Endothelial cell of umbilical vein (primary cell): ENCODE results near the gene TSR1. TPM values are rescaled to one million over a fixed set of nuclear protein-coding genes. Genes with fewer than 3 reads are reported as not detected.

ENCODE experiments used
- BruUV-seq: library from RNA; stranded (reverse); fragments of 400-500 nt; replicated peaks from 2 replicates; lab custom pipeline; 2021; lab: Mats Ljungman, UMichigan
- CTCF ChIA-PET: fragments of 300-600, 350-600 bp; sonication (Branson Sonifier 250); formaldehyde crosslinking; loops from one replicate; lab custom pipeline; 2021; ENCODE audit warnings: antibody characterized with exemption, inconsistent platforms; lab: Charles Lee
- POLR2A ChIA-PET: fragments of 300-600, 350-600 bp; sonication (Branson Sonifier 250); formaldehyde crosslinking; loops from one replicate; lab custom pipeline; 2021; ENCODE audit warnings: antibody characterized with exemption, inconsistent platforms; lab: Charles Lee
- DNase-seq: peaks from one replicate; pipeline ENCODE4 v3.0.0-alpha.2; 2011; ENCODE audit warnings: low read depth, low spot score
- FAIRE-seq: peaks from 2 replicates; lab custom pipeline; 2011; peaks lifted over from hg19 to GRCh38; lab: Jason Lieb, UNC
- H2AFZ ChIP-seq: 2 replicates; pipeline ENCODE4 v1.6.0; 2012; ENCODE audit warnings: low read depth, low read length, control low read depth, inconsistent platforms
- H3K27ac ChIP-seq: 2 replicates; pipeline ENCODE4 v1.5.1; 2011; ENCODE audit warnings: low read depth, mild to moderate bottlenecking, control low read depth, low read length, moderate library complexity; ENCODE audit not compliant: insufficient read depth
- H3K27me3 ChIP-seq, 2 experiments: 2 replicates each; pipeline versions ENCODE4 v1.6.0 to v1.6.1; 2011; ENCODE audit warnings: low read length in 2 of 2, mixed read lengths in 1 of 2; ENCODE audit not compliant: control insufficient read depth in 2 of 2, insufficient read depth in 2 of 2
- H3K36me3 ChIP-seq, 2 experiments: 2 replicates in 1 of 2; 3 replicates in 1 of 2; pipeline ENCODE4 v1.5.1; 2011; ENCODE audit warnings: low read length in 2 of 2, mild to moderate bottlenecking in 1 of 2, moderate library complexity in 1 of 2; ENCODE audit not compliant: control insufficient read depth in 2 of 2, insufficient read depth in 2 of 2; ENCODE audit errors: extremely low read depth in 1 of 2
- H3K4me1 ChIP-seq: 3 replicates; pipeline ENCODE4 v1.5.1; 2011; ENCODE audit warnings: mild to moderate bottlenecking, low read length; ENCODE audit not compliant: control insufficient read depth, insufficient read depth; ENCODE audit errors: extremely low read depth
- H3K4me2 ChIP-seq: 2 replicates; pipeline ENCODE4 v1.6.1; 2011; ENCODE audit warnings: low read length, control low read depth, mixed read lengths; ENCODE audit not compliant: insufficient read depth
- H3K4me3 ChIP-seq, 3 experiments: fragments of 200-600 bp in 1 of 3; sonication (generic), shearing (Covaris generic) in 1 of 3; replicated peaks in 1 of 3; 2 replicates each; pipeline ENCODE4 v1.5.1; 2011 to 2016; ENCODE audit warnings: control low read depth in 3 of 3, low read length in 3 of 3, mild to moderate bottlenecking in 2 of 3, inconsistent platforms in 1 of 3, low read depth in 1 of 3, moderate library complexity in 1 of 3; ENCODE audit not compliant: insufficient read depth in 1 of 3
- H3K79me2 ChIP-seq: 2 replicates; pipeline ENCODE4 v1.6.0; 2012; ENCODE audit warnings: low read length, inconsistent platforms; ENCODE audit not compliant: control insufficient read depth, insufficient read depth
- H3K9ac ChIP-seq: replicated peaks from 2 replicates; pipeline ENCODE3; 2011; ENCODE audit warnings: low read length, control low read depth; ENCODE audit not compliant: insufficient read depth; ENCODE audit errors: extremely low read depth
- H3K9me1 ChIP-seq: replicated peaks from 3 replicates; pipeline ENCODE4 v1.6.0; 2011; ENCODE audit warnings: mild to moderate bottlenecking, low read length; ENCODE audit not compliant: control insufficient read depth, insufficient read depth; ENCODE audit errors: extremely low read depth
- H3K9me3 ChIP-seq: replicated peaks from 2 replicates; pipeline ENCODE4 v1.5.1; 2012; ENCODE audit warnings: low read length, inconsistent platforms; ENCODE audit not compliant: control insufficient read depth, insufficient read depth
- H4K20me1 ChIP-seq: replicated peaks from 2 replicates; pipeline ENCODE3; 2011; ENCODE audit warnings: mild to moderate bottlenecking, low read length; ENCODE audit not compliant: control insufficient read depth, insufficient read depth; ENCODE audit errors: extremely low read depth
- EZH2 ChIP-seq: IDR thresholded peaks from 2 replicates; pipeline ENCODE4 v1.6.1; 2012; ENCODE audit warnings: borderline replicate concordance, low read depth, mild to moderate bottlenecking, moderate library complexity, low read length, inconsistent platforms; ENCODE audit not compliant: severe bottlenecking
- FOS ChIP-seq: IDR thresholded peaks from 2 replicates; pipeline ENCODE4 v1.6.1; 2011; ENCODE audit warnings: mild to moderate bottlenecking, low read length, moderate library complexity, borderline replicate concordance; ENCODE audit not compliant: insufficient read depth
- GATA2 ChIP-seq: IDR thresholded peaks from 2 replicates; pipeline ENCODE4 v1.7.0; 2011; ENCODE audit warnings: low read depth, mild to moderate bottlenecking, moderate library complexity, mixed read lengths, low read length; ENCODE audit not compliant: insufficient read length, insufficient read depth
- JUN ChIP-seq: IDR thresholded peaks from 2 replicates; pipeline ENCODE4 v1.6.1; 2011; ENCODE audit warnings: borderline replicate concordance, low read depth; ENCODE audit not compliant: insufficient read length, insufficient read depth
- MAX ChIP-seq: IDR thresholded peaks from 2 replicates; pipeline ENCODE4 v1.6.1; 2011; ENCODE audit not compliant: insufficient read depth, insufficient read length
- MYC ChIP-seq: IDR thresholded peaks from one replicate; pipeline ENCODE4 v1.6.1; 2011; ENCODE audit warnings: mild to moderate bottlenecking, low read depth, low read length
- POLR2A ChIP-seq: IDR thresholded peaks from 2 replicates; pipeline ENCODE4 v1.6.1; 2012; ENCODE audit warnings: low read depth, mild to moderate bottlenecking, control low read depth, low read length
- POLR2AphosphoS5 ChIP-seq: IDR thresholded peaks from 2 replicates; pipeline ENCODE4 v1.6.1; 2012; ENCODE audit warnings: low read depth, mild to moderate bottlenecking, control low read depth, low read length, moderate library complexity; ENCODE audit not compliant: insufficient read depth
- dilution Hi-C: fragments of 300-500 bp; cut with MboI; formaldehyde crosslinking; loops from one replicate; pipeline ENCODE4 v1.15.0; 2019; ENCODE audit warnings: low sequenced_read_pairs; ENCODE audit not compliant: extremely low pct_ligation_motif_present
- intact Hi-C: fragments of 100-400 bp; cut with micrococcal nuclease; formaldehyde crosslinking; loops from one replicate; pipeline ENCODE4 v1.10.0; 2022
- polyA plus RNA-seq, 4 experiments: library from polyadenylated mRNA; depleted of rRNA in 3 of 4; stranded (reverse) in 3 of 4; unstranded in 1 of 4; fragments of >200 nt; gene quantifications; 2 replicates each; pipeline versions ENCODE4 v1.2.1 to v1.2.3, GENCODE V29; 2011 to 2012; ENCODE audit warnings: missing spikeins in 1 of 4
- total RNA-seq: library from RNA; stranded (reverse); gene quantifications from 2 replicates; pipeline ENCODE4 v1.2.3, GENCODE V29; 2021
- TF ChIP-seq, protein P1 (sequence below), 2 donors: IDR thresholded peaks; 1 replicate in 1 of 2; 2 replicates in 1 of 2; pipeline ENCODE4 v1.5.1; 2011; ENCODE audit warnings: low read length in 2 of 2, mild to moderate bottlenecking in 2 of 2, moderate library complexity in 2 of 2, control low read depth in 1 of 2, inconsistent platforms in 1 of 2, low read depth in 1 of 2; ENCODE audit not compliant: insufficient read depth in 1 of 2; ENCODE audit errors: extremely low read depth in 1 of 2

TSR1 gene
- total and polyA plus RNA-seq, 2 donors (not counting 3 experiments of a cell fraction or from before 2014, with no cell fraction given) = 6.2 to 39.9 TPM

- peaks cover 0 to 11% of the 10 kb centered on the region in 2 experiments for H3K36me3 ChIP-seq
These were observed 8.3 kb upstream of the TSR1 start for GRCh38 chr17:2344528-2344927.

More at GRCh38 chr17:2344528-2344927, 8.3 kb upstream of the TSR1 start:
- TF ChIP-seq FOS = no peak
- TF ChIP-seq GATA2 = no peak
- no peak for TF ChIP-seq POLR2A
- no peak for TF ChIP-seq JUN
- TF ChIP-seq MAX = no peak
- no peak for TF ChIP-seq EZH2
- TF ChIP-seq, protein P1, sequence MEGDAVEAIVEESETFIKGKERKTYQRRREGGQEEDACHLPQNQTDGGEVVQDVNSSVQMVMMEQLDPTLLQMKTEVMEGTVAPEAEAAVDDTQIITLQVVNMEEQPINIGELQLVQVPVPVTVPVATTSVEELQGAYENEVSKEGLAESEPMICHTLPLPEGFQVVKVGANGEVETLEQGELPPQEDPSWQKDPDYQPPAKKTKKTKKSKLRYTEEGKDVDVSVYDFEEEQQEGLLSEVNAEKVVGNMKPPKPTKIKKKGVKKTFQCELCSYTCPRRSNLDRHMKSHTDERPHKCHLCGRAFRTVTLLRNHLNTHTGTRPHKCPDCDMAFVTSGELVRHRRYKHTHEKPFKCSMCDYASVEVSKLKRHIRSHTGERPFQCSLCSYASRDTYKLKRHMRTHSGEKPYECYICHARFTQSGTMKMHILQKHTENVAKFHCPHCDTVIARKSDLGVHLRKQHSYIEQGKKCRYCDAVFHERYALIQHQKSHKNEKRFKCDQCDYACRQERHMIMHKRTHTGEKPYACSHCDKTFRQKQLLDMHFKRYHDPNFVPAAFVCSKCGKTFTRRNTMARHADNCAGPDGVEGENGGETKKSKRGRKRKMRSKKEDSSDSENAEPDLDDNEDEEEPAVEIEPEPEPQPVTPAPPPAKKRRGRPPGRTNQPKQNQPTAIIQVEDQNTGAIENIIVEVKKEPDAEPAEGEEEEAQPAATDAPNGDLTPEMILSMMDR (IDR thresholded peaks at IDR 0.05; ENCODE audit: extremely low read depth in 1 of 2, insufficient read depth in 1 of 2, low read depth in 1 of 2, low read length in 2 of 2) = no peak
- no peak for TF ChIP-seq MYC
- no peak for TF ChIP-seq POLR2AphosphoS5
- Histone ChIP-seq H3K9ac (no peak overlapping the region), H3K27ac (no peak overlapping the region), H3K4me3 (no peak overlapping the region), H3K79me2 (no peaks in the 10 kb centered on the region), H4K20me1 (no peaks in the 10 kb centered on the region), H3K9me1 (no peaks in the 10 kb centered on the region), H3K27me3 (no peaks in the 10 kb centered on the region), H3K4me2 (no peak overlapping the region), H3K4me1 (no peaks in the 10 kb centered on the region), H3K9me3 (no peaks in the 10 kb centered on the region), H2AFZ (no peak overlapping the region)
- ChIA-PET POLR2A (interaction anchor here (1.6 kb wide), 1 partner anchor 8 kb away, joined by 4 read pairs; the partner anchor contains the start of gene TSR1), CTCF (interaction anchor here (1.1 kb wide), 1 partner anchor 15 kb away, joined by 3 read pairs; no protein-coding TSS in a partner anchor)
- no TSS peak for BruUV-seq
- FAIRE-seq = no peak
- intact Hi-C loops (no loop called here), dilution Hi-C loops (no loop called here)
- DNase-seq = no peak
